ENCODE measurements around the gene LDLRAD4. TPM values are rescaled to one million over a fixed set of nuclear protein-coding genes. Genes with fewer than 3 reads are reported as not detected.
"Not testable (repeated sequence)": the region's sequence is repeated elsewhere in the genome, so short reads cannot be mapped to it uniquely, and the experiment has no call there.

The LDLRAD4 gene
- total and polyA plus RNA-seq, 12 donors = 3.9 to 64.5 (median 36.0) TPM

DNA sequence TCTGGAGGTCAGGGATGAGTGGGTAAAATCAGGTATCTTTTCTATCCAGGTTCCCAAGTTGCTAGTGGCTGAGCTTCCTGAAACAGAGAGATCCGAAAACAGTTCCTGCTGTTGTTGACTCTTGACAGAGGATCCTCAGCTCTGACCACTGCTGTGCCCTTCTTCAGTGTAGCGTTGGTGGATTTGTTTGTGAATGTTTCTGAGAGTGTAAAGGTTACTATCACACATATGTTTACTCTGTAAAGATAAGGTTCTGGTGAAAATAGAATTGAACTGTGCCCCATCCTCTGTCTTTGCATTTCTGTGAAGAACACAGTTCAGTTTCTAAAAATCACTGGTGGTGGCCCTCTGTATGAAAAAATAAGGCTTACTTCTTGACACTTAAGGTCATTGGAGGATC lies 119.8 kb downstream of the LDLRAD4 start:
- no peak overlapping the region for H3K27ac ChIP-seq
- intact Hi-C loops (cut with DNase I) = no loop called here
- H3K9me3 ChIP-seq (replicated peaks in 1 of 3) = peaks cover 0 to 12% (median 0%) of the 10 kb centered on the region in 3 donors
- no peaks in the 10 kb centered on the region for H3K36me3 ChIP-seq (replicated peaks in 1 of 2)
- TF ChIP-seq, protein P1, sequence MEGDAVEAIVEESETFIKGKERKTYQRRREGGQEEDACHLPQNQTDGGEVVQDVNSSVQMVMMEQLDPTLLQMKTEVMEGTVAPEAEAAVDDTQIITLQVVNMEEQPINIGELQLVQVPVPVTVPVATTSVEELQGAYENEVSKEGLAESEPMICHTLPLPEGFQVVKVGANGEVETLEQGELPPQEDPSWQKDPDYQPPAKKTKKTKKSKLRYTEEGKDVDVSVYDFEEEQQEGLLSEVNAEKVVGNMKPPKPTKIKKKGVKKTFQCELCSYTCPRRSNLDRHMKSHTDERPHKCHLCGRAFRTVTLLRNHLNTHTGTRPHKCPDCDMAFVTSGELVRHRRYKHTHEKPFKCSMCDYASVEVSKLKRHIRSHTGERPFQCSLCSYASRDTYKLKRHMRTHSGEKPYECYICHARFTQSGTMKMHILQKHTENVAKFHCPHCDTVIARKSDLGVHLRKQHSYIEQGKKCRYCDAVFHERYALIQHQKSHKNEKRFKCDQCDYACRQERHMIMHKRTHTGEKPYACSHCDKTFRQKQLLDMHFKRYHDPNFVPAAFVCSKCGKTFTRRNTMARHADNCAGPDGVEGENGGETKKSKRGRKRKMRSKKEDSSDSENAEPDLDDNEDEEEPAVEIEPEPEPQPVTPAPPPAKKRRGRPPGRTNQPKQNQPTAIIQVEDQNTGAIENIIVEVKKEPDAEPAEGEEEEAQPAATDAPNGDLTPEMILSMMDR (IDR thresholded peaks at IDR 0.05) = no peak
- no peak for TF ChIP-seq POLR2A (IDR thresholded peaks at IDR 0.05)
- no peaks in the 10 kb centered on the region for H3K4me1 ChIP-seq (replicated peaks in 1 of 2)
- no peaks in the 10 kb centered on the region for H3K27me3 ChIP-seq
- 73 to 89% (median 81%) methylated on average over 2 of the region's 2 CpGs for WGBS, 4 donors
- no peak overlapping the region for H3K4me3 ChIP-seq
- DNase-seq = no peak

DNA sequence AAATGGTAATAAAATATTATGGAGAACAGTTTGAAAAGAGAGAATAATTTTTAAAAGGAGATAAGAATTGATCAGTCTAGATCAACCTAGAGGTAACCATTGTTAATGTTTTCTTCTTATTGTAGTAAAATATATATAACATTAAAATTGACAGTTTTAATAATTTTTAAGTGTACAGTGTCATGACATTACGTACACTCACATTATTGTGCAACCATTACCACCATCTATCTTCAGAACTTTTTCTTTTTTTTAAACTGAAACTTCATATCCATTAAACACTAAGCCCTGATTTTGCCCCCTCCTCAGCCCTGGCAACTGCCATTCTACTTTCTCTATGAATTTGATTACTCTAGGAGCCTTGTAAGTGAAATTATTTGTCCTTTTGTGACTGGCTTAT lies 121.1 kb downstream of the LDLRAD4 start:
- no peak for TF ChIP-seq POLR2A (IDR thresholded peaks at IDR 0.05)
- TF ChIP-seq, protein P1 (IDR thresholded peaks at IDR 0.05) = no peak
- Histone ChIP-seq H3K27ac (no peak overlapping the region), H3K36me3 (replicated peaks in 1 of 2) (no peaks in the 10 kb centered on the region), H3K4me1 (replicated peaks in 1 of 2) (no peaks in the 10 kb centered on the region), H3K9me3 (replicated peaks in 1 of 3) (peaks cover 0 to 9% (median 0%) of the 10 kb centered on the region in 3 donors), H3K4me3 (no peak overlapping the region), H3K27me3 (no peaks in the 10 kb centered on the region)
- DNase-seq = no peak
- intact Hi-C loops (cut with DNase I) = no loop called here
- WGBS, 4 donors = 71 to 88% (median 77%) methylated on average over 1 of the region's 1 CpG

DNA sequence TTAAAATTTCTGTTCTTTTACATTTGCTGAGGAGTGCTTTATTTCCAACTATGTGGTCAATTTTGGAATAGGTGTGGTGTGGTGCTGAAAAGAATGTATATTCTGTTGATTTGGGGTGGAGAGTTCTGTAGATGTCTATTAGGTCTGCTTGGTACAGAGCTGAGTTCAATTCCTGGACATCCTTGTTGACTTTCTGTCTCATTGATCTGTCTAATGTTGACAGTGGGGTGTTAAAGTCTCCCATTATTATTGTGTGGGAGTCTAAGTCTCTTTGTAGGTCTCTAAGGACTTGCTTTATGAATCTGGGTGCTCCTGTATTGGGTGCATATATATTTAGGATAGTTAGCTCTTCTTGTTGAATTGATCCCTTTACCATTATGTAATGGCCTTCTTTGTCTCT lies 127.9 kb downstream of the LDLRAD4 start:
- H3K36me3 ChIP-seq (replicated peaks in 1 of 2); H3K4me3 ChIP-seq; H3K27me3 ChIP-seq; intact Hi-C loops (cut with DNase I); H3K27ac ChIP-seq; H3K9me3 ChIP-seq (replicated peaks in 1 of 3); DNase-seq; H3K4me1 ChIP-seq (replicated peaks in 1 of 2): not testable (repeated sequence)

DNA sequence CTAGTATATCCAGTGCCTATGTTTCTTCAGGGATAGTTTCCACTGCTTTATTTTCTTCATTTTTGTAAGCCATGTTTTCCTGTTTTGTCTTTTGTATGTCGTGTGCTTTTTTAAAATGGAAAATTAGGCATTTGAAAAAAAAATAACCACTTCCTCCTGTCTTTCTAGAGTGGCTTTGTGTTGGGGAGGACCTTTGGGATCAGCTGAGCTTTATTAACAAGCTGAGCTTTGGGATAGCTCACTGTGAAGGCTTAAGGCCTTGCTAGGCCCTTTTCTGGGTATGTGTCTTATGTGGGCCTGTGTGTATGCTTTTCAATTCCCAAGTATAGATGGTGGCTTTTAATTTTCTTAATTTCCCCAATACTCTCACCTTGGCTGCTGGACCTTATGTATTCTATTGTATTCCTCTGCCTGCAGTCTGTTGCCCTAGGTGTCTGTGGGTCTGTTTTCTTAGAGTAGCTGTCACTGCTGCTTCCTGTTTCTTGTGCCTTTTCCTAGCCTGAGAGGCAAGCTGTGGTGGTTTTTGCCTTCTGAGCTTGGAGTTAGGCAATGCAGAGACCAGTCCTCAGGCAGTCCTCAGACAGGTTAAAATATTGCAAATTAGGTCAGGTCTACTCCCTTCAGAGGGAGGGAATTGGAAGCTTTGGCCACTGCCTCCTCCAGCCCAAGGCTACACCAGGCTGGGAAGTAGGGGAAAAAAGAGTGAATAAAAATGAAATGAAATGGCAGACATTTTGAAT lies 134.7 kb downstream of the LDLRAD4 start:
- no peaks in the 10 kb centered on the region for H3K27me3 ChIP-seq
- peak overlapping the region in 1 of 5 donors; percentile 22 for H3K27ac ChIP-seq
- intact Hi-C loops (cut with DNase I) = no loop called here
- no peak for TF ChIP-seq POLR2A (IDR thresholded peaks at IDR 0.05)
- TF ChIP-seq, protein P1 (IDR thresholded peaks at IDR 0.05) = no peak
- H3K9me3 ChIP-seq (replicated peaks in 1 of 3) = no peaks in the 10 kb centered on the region
- no peaks in the 10 kb centered on the region for H3K36me3 ChIP-seq (replicated peaks in 1 of 2)
- 50 to 78% (median 62%) methylated on average over 1 of the region's 1 CpG for WGBS, 4 donors
- H3K4me3 ChIP-seq = no peak overlapping the region
- H3K4me1 ChIP-seq (replicated peaks in 1 of 2) = peaks cover 0 to 6% of the 10 kb centered on the region in 2 donors
- peak in 1 of 7 donors; percentile 26 for DNase-seq

DNA sequence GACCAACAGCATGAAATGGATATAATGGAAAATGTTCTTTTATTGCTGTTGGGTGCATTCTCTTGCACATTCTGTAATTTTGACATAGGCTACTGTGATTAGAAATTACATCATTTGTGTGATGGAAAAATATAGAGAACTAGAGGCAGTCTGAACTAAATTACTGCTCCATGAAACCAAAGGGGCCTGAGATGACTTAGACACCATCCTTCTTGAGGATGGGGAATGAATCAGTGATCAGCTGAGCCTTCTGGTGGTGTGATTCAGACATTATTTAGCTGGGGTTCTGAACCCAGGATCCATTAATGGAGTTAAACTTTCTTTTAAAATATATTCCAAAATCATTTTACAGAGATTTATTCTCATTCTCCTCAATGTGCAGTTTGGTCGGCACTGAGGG lies 135.8 kb downstream of the LDLRAD4 start:
- Histone ChIP-seq H3K9me3 (replicated peaks in 1 of 3) (no peaks in the 10 kb centered on the region), H3K27ac (no peak overlapping the region), H3K27me3 (no peaks in the 10 kb centered on the region), H3K4me1 (replicated peaks in 1 of 2) (peaks cover 0 to 11% of the 10 kb centered on the region in 2 donors), H3K36me3 (replicated peaks in 1 of 2) (no peaks in the 10 kb centered on the region), H3K4me3 (no peak overlapping the region)
- no peak for DNase-seq
- TF ChIP-seq, protein P1 (IDR thresholded peaks at IDR 0.05) = no peak
- no peak for TF ChIP-seq POLR2A (IDR thresholded peaks at IDR 0.05)
- WGBS, 4 donors = 87 to 100% (median 94%) methylated on average over 1 of the region's 1 CpG
- intact Hi-C loops (cut with DNase I) = no loop called here
